GM18499 (cell line): ENCODE measurements around the gene CCDC192.

Experiments
- ATAC-seq: cut with Tn5 transposase; IDR thresholded peaks from one replicate; pipeline ENCODE4 v1.9.1; 2021; ENCODE audit warnings: moderate number of reproducible peaks; ENCODE audit not compliant: insufficient read depth, unreplicated experiment

CCDC192 gene

GRCh38 chr5:127967983-127968592 is 264.9 kb downstream of the CCDC192 start:
- no peak for ATAC-seq

DNA sequence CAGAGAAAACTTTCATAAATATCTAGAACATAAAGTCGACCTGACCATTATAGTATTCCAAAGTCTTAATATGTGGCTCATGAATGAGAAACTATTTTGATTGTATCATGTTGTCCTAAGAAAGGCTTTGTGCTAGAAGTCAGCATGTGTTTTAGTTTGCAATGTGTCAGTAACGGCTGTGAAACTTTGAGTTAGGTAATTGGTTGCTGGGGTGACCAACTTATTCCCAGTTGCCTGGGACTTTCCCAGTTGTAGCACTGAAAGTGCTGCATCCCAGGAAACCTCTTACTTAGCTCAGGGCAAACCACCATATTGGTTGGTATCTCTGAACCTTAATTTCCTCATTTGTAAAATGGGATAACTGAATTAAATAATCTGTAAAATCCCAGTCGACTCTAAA is 265.8 kb downstream of the CCDC192 start:
- no peak for ATAC-seq

GRCh38 chr5:127969651-127970050 is 266.5 kb downstream of the CCDC192 start:
- ATAC-seq: no peak

DNA sequence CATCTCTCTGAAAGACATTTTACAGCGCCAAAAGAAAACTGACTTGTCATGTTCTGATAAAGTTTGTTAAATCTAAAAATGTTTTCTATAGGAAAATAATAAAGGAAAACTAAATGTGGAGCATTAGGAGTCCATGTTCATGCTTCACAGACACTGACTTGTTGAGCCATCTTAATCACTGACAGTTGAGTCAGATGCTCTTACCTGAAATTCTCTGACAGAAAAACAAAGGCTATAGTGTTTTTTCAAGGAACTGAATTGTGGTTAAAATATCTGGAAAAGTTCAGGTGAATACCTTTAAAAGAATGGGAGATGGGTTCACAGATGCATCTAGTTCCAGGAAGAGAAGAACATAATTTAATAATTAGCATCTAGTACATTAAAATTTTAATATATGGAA is 266.9 kb downstream of the CCDC192 start:
- ATAC-seq: no peak

DNA sequence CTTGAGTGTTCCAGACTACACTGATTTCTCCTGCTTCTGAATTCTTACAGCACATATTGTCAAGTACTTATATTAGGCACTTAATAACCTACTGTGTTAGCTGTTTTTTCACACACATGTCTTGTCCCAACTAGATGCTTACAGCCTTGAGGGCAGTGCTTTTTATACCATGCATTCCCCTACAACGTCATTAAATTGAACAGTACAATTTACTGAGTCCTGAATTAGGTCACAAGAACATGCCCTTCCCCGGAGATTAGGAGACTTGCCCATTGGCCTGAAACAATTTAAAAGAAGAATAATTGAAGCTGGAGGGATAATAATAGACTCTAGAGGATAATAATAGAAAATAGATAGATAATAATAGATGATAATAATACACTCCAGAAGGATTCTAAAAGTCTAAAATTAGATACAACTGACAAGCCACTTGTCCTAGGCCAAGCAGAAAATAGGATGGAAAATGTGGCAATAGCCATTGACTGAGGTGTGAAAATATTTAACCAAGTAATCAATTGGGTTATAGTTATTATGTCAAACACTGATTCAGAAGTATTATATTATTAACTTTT is 267.7 kb downstream of the CCDC192 start:
- ATAC-seq: no peak

- ATAC-seq: no peak
Measured at GRCh38 chr5:127975961-127976360, 272.8 kb downstream of the CCDC192 start.

- ATAC-seq: no peak
Measured at GRCh38 chr5:127976525-127976924, 273.3 kb downstream of the CCDC192 start.

- no peak for ATAC-seq
Measured at GRCh38 chr5:127976991-127977717, 274.0 kb downstream of the CCDC192 start.

- no peak for ATAC-seq
Measured at GRCh38 chr5:127978738-127979300, 275.6 kb downstream of the CCDC192 start.

DNA sequence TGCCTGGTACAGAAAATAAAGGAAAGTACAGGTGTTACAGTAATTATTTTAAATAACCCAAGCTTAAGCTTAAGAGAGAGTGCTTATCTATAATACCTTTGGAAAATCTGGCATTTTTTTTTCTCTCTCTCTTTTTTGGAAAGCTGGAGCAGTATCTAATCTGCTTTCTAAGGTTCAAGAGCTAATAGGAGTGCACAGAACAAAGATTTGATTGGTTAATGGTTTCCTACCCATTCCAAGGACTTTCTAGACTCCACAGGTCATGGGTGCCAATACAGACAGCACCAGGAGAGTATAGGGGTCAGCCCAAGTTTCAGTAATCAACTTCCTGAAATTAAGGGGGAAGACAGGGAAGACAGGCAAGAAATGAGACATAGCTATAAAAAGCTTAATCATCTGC is 276.3 kb downstream of the CCDC192 start:
- no peak for ATAC-seq

DNA sequence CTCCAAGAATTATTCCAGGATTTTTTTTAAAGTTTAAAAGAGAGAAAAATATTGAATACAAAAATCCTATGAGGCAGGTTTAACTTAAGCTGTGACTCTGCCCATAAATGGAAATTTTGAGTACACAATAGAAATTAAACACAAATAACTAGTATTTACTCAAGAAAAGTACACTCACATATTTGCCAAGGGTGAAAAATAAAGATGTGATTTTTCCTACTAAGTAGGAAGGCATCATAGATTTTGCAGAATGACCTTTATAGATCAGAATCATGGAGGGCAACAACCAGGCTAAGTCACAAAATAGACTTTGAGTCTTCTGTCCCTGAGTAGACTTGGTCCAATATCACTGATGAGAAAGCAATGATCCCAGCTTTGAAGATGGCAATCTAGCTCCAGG is 277.7 kb downstream of the CCDC192 start:
- ATAC-seq: no peak

DNA sequence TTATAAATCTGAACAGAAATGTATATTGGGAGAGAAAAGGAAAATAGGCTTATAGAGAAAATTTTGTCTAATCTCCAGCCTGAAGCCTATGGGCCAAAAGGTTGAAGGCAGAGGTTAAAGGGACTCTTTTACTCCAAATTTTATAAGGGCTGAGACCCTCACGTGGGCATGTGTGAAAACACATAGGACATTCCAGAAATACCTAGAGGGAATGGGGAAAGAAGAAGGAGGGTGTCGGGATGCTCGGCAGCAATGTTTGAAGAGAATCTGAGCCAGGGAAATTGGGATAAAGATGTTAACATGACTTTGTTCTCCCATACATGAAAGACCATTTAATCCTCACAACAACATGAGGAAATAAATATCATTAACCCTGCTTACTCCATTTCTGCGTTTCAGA is 278.3 kb downstream of the CCDC192 start:
- no peak for ATAC-seq

DNA sequence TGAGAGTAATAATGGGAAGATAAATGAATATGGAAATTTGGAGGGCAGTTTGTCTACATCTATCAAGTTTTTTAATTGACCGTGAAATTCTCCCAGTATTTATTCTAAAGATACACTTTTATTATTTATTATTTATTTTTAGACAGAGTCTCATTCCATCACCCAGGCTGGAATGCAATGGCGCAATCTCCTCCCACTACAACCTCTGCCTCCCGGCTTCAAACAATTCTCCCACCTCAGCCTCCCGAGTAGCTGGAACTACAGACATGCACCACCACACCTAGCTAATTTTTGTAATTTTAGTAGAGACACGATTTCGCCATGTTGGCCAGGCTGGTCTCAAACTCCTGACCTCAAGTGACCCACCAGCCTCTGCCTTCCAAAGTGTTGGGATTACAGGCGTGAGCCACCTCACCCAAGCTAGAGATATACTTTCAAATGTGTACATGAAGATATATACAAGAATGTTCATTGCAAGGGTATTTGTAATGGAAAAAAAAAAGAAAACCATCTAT is 282.7 kb downstream of the CCDC192 start:
- no peak for ATAC-seq

- ATAC-seq: no peak
Measured at GRCh38 chr5:127987354-127988145, 284.4 kb downstream of the CCDC192 start.

- no peak for ATAC-seq
Measured at GRCh38 chr5:127988146-127988760, 285.1 kb downstream of the CCDC192 start.
